ENCODE data around the gene CRIP2.

CRIP2 gene

DNA sequence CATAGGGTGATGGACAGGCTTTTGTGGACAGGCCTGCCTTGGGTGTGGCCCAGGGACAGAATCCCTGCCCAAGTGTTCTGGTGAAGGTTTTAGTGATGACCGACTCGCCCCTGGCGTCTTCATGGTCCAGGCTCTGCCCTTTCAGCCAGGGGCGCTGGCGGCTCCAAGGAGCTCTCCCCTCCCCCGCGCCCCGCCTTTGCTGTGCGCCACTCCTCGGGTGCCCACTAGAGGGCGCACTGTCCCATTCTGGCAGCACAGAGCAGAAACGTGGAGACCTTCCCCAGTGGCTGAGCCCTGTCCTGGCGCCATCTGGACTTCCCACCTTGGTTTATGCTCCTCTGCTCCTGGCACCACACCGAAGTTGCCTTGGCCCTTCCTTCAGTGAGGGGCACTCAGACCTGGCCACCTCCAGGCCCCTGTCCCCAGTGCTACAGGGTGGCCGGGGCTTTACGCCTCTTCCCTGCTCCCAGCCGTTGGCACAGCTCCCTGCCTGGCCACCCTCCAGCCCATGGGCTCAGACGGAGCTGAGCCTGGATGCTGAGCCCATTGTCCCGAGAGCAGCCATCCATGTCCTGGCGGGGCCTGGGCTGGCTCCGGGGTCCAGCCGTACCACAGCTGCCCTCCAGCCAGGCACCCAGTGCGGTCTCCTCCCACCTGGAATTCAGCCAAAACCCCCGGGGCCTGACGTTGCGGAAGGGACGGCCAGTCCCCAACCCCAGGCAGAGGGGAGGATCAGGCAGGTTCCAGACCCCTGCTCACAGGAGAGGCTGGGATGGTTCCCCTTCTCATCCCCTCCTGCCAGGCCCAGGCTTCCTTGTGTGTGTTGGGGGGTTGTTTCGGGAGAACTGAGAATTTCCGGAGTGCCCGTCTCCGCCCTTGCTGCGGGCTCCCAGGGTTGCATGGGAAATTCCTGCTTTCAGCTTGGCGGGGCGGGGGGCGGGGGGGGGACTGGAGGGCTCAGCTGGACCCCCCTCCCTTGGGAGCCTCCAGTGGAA lies 6.5 kb downstream of the CRIP2 start:
- peak overlapping the region; percentile 38 for H3K4me3 ChIP-seq (replicated peaks; ENCODE audit: low read depth, low read length)
- TF ChIP-seq, protein P1, sequence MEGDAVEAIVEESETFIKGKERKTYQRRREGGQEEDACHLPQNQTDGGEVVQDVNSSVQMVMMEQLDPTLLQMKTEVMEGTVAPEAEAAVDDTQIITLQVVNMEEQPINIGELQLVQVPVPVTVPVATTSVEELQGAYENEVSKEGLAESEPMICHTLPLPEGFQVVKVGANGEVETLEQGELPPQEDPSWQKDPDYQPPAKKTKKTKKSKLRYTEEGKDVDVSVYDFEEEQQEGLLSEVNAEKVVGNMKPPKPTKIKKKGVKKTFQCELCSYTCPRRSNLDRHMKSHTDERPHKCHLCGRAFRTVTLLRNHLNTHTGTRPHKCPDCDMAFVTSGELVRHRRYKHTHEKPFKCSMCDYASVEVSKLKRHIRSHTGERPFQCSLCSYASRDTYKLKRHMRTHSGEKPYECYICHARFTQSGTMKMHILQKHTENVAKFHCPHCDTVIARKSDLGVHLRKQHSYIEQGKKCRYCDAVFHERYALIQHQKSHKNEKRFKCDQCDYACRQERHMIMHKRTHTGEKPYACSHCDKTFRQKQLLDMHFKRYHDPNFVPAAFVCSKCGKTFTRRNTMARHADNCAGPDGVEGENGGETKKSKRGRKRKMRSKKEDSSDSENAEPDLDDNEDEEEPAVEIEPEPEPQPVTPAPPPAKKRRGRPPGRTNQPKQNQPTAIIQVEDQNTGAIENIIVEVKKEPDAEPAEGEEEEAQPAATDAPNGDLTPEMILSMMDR (IDR thresholded peaks at IDR 0.05; ENCODE audit: low read length, missing control alignments) = peak; percentile 94
- peak; percentile 91 for DNase-seq (ENCODE audit: low read depth)

DNA sequence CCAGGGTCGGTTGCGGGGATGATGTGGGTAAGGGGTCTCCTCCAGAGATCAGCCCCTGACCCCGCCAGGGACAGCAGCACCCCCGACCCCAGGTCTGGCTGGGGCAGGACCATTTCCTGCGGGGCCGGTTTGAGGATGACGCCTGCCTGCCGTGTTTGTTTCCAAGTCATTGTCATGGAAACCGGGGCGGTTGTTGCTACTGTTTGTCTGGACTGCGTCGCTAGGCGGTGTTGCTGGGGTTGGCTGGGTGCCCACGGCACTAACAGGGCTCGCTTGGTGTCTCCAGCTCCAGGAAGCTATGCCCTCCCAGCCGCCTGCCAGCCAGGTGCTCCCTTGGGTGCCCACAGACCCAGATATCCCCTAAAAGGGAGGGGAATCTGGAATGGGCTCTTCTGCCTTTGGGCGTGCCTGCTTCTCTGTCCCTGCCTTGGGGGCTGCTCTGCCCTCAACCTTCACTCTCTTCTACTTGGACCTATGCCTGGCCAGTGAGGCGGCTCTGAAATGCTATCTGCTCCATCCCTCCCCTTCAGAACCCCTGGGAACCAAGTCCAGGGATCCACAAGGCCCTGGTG lies 7.4 kb downstream of the CRIP2 start:
- peak; percentile 99 for DNase-seq (ENCODE audit: low read depth)
- TF ChIP-seq, protein P1 (IDR thresholded peaks at IDR 0.05; ENCODE audit: low read length, missing control alignments) = peak; percentile 4
- H3K4me3 ChIP-seq (replicated peaks; ENCODE audit: low read depth, low read length) = no peak overlapping the region

DNA sequence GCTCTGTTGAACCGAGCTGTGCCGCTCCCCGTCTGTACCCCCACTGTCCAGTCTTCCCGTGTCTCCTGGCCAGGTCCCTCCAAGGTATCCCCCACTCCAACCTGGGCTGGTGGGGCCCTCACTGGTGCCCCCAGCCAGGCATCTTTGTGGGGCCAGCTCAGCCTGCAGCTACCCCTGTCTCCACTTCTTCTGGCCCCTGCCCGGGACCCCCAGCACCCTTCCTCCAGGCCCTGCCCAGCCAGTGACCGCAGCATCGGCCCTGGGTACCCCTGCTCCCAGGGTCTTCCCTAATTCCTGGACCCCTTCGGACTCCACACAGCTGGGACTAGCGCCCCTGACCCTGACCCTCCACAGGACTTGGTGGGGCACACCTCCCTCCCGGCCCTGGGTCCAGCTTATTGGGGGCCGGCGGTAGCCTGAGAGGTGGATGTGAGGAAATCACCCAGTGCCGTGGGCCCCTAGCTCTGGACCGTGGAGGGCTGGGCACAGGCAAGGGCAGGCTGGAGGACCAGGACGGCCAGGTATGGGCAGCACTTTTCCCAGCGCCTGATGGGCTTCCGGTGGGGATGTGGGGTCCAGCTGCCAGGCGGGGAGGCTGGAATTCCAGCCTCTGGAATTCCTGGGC lies 8.0 kb downstream of the CRIP2 start:
- DNase-seq (ENCODE audit: low read depth) = no peak
- TF ChIP-seq, protein P1 (IDR thresholded peaks at IDR 0.05; ENCODE audit: low read length, missing control alignments) = no peak
- no peak overlapping the region for H3K4me3 ChIP-seq (replicated peaks; ENCODE audit: low read depth, low read length)

DNA sequence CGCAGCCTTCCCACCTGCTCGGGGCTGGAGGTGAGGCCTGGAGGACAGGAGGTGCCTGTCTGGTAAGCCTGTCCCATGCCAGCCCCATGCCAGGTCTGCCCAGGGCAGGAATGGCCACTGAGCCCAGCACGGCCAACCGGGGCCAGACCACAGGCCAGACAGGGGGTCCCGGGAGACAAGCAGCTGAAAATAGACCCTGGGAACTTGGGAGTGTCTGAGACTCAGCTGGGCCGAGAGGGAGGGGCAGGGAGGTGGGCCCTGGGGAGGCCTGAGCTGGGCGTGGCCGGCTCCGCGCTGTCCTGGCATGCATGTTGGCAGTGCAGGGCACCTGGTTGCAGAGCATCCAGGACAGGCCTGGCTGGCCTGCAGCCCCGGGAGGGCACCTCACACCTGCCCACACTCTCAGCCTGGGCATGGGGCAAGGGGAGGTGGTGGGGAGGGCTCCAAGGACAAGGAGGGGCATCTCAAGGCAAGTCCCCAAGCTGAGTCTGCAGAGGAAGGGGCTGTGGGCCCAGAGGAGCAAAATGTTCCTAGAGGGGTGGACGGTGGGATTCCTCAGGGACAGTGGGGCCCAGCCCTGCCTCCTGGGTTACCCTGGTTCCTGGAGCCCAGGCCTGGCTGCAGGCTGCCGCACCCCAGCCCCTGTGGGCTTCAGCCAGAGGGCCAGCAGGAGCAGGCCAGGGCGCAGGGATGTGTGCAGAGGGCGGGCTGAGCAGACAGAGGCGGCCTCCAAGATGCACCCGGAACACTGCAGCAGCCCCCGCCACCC lies 8.9 kb downstream of the CRIP2 start:
- DNase-seq (ENCODE audit: low read depth) = no peak
- TF ChIP-seq, protein P1 (IDR thresholded peaks at IDR 0.05; ENCODE audit: low read length, missing control alignments) = no peak
- no peak overlapping the region for H3K4me3 ChIP-seq (replicated peaks; ENCODE audit: low read depth, low read length)

DNA sequence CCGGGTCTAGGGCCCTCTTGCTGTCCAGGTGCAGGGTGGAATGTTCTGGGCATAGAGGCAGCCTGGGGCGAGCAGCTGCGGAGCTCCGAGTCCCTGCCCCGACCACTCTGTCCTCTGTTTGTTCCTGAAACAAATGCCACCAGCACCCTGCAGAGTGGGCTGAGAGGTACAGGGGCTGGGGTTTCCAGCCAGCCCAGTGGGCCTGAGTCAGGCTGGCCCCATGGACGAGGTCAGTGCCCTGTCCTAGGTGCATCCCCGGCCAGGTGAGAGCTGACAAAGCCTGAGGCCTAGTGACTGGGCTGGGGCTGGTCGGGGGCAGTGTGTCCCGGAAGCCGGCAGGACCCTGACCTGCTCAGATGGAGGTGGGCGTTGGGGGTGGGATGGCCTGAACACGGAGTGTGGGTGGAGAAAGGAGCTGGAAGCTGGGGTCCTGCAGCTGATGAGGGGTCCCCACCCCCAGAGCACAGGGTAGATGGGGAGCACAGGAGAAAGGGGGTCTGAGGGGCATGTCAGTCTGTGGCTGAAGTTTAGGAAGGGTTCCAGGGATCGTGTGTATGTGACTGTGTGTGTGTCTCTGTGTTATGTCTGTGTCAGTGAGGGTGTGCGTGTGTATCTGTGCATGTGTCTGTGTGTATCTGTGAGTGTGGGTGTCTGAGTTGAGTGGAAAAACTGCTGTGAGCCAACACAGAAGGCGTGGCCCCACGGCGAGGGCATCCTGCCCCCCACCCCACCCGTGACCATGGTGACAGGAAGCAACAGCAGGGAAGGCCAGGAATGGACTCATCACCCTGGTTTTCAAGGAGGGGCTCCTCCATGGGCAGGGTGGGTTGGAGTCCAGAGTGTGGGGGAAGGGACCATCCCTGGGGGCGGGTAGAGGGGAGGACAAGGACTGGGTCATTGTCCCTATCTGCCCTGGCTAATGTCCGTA lies 9.7 kb downstream of the CRIP2 start:
- no peak overlapping the region for H3K4me3 ChIP-seq (replicated peaks; ENCODE audit: low read depth, low read length)
- DNase-seq (ENCODE audit: low read depth) = peak; percentile 31

More for the DNA sequence above, 9.7 kb downstream of the CRIP2 start:
- TF ChIP-seq, protein P1 (IDR thresholded peaks at IDR 0.05; ENCODE audit: low read length, missing control alignments) = no peak
